ENCODE measurements around the gene HIGD1B. TPM values are rescaled to one million over a fixed set of nuclear protein-coding genes. Genes with fewer than 3 reads are reported as not detected.
A peak's percentile ranks its signal among the peaks of the same experiment; 100 is the strongest.

HIGD1B gene
- total and polyA plus RNA-seq, 9 of the 15 experiments (the other 6 are each of a cell fraction or from before 2014, with no cell fraction given) = not detected

DNA sequence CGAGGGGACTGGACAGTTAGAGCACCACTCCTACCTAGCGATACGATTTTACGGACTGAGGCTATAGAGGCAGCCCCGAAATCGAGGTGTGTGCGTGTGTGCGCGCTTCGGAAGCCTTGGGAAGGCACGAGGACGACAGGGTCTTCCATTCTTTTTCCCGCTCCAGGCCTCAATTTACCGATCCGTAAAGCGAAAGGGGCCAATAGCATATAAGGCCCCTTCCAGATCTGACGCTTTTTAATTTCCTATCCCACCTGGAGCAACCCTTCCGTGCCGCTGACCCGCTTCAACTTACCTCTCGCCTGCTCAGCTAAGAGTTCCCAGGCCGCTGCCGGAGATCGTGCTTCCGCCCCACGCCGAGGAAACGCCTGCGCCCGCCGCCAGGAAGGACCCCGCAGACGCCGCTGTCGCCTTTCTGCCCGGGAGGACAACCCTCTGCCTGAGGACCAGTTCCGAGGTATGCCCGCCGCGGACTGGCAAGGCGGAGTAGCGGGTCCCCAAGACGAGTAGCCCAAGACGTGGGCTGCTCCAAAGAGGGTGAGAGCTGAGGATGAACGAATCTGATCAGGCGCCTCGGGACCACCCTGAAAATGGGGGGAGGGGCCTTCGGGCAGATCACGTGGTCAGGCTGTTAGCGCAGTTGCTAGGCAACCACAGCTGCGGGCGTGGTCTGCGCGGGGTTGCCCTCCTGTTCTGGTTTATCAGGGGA lies 51.5 kb downstream of the HIGD1B start, which contains the start of gene EFTUD2 (continued):
- TF ChIP-seq MCM5 (IDR thresholded peaks at IDR 0.05; ENCODE audit: low read depth) (no peak), ZNF324 (CRISPR knock-in tag; IDR thresholded peaks at IDR 0.05) (no peak), SMARCA5 (IDR thresholded peaks at IDR 0.05) (no peak), POLR2B (IDR thresholded peaks at IDR 0.05; ENCODE audit: low read depth, partially characterized antibody) (peak; percentile 83), HDAC8 (tag; IDR thresholded peaks at IDR 0.05) (0 out of 2 replicates have a peak, but pooled peaks have one; percentile 16), NFE2 (IDR thresholded peaks at IDR 0.05; ENCODE audit: low read depth) (peak; percentile 99), HMG20B (CRISPR knock-in tag; IDR thresholded peaks at IDR 0.05) (no peak)
- TF ChIP-seq, protein P1, sequence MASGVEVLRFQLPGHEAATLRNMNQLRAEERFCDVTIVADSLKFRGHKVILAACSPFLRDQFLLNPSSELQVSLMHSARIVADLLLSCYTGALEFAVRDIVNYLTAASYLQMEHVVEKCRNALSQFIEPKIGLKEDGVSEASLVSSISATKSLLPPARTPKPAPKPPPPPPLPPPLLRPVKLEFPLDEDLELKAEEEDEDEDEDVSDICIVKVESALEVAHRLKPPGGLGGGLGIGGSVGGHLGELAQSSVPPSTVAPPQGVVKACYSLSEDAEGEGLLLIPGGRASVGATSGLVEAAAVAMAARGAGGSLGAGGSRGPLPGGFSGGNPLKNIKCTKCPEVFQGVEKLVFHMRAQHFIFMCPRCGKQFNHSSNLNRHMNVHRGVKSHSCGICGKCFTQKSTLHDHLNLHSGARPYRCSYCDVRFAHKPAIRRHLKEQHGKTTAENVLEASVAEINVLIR (CRISPR knock-in tag; IDR thresholded peaks at IDR 0.05) = peak; percentile 95

Small RNAs within 50 kb of the gene (small RNA-seq; reads per million reads assigned to genes)
- not detected for gene RN7SL405P

Other genes with a start within 250 kb of the HIGD1B start
Only the 7 nearest of the 11 such genes appear.
- 13.0 and 13.7 TPM in 2 replicates for gene DBF4B, start 139.2 kb upstream of the HIGD1B start, total RNA-seq (2014; rRNA removed)
- gene DBF4B, start 139.2 kb upstream of the HIGD1B start, total RNA-seq (2014; rRNA removed; fragmentation: Illumina TruSeq; extraction: Trizol) = 12.3 and 12.5 TPM in 2 replicates
- gene DBF4B, start 139.2 kb upstream of the HIGD1B start, total RNA-seq (2015; rRNA removed; fragmentation: Illumina TruSeq; extraction: Trizol) = 11.8 and 14.6 TPM in 2 replicates
- 24.0 and 26.9 TPM in 2 replicates for gene DBF4B, start 139.2 kb upstream of the HIGD1B start, total RNA-seq (2021)
- gene DBF4B, start 139.2 kb upstream of the HIGD1B start, polyA plus RNA-seq (2011; rRNA removed) = 21.8 and 26.8 TPM in 2 replicates
- 26.6 and 27.4 TPM in 2 replicates for gene DBF4B, start 139.2 kb upstream of the HIGD1B start, polyA plus RNA-seq (2014; fragmentation: Illumina TruSeq; extraction: Trizol)
- 1 to 10 TPM; 2.5 to 2.9 TPM for gene DBF4B, start 139.2 kb upstream of the HIGD1B start, polyA plus RNA-seq (2014; fragmentation: Nextera tagmentation; extraction: Ambion mirVana)
- 20.4 and 21.7 TPM in 2 replicates for gene DBF4B, start 139.2 kb upstream of the HIGD1B start, polyA plus RNA-seq (2014; rRNA removed)
- gene ADAM11, start 88.9 kb upstream of the HIGD1B start, total RNA-seq (2014; rRNA removed) = 0.14 and 0.41 TPM in 2 replicates
- not detected in 2 replicates for gene ADAM11, start 88.9 kb upstream of the HIGD1B start, total RNA-seq (2014; rRNA removed; fragmentation: Illumina TruSeq; extraction: Trizol)
- gene ADAM11, start 88.9 kb upstream of the HIGD1B start, total RNA-seq (2015; rRNA removed; fragmentation: Illumina TruSeq; extraction: Trizol) = 0.04 TPM in 2 replicates
- gene ADAM11, start 88.9 kb upstream of the HIGD1B start, total RNA-seq (2021) = 0.18 and 0.31 TPM in 2 replicates
- 0.15 and 0.23 TPM in 2 replicates for gene ADAM11, start 88.9 kb upstream of the HIGD1B start, polyA plus RNA-seq (2011; rRNA removed)
- 0.08 and 0.10 TPM in 2 replicates for gene ADAM11, start 88.9 kb upstream of the HIGD1B start, polyA plus RNA-seq (2014; fragmentation: Illumina TruSeq; extraction: Trizol)
- under 1 TPM in 1 of 2 experiments, not detected in 1; 0.01 TPM for gene ADAM11, start 88.9 kb upstream of the HIGD1B start, polyA plus RNA-seq (2014; fragmentation: Nextera tagmentation; extraction: Ambion mirVana)
- gene ADAM11, start 88.9 kb upstream of the HIGD1B start, polyA plus RNA-seq (2014; rRNA removed) = 0.17 and 0.84 TPM in 2 replicates
- gene GJC1, start 17.6 kb upstream of the HIGD1B start, total RNA-seq (2014; rRNA removed) = 0.05 and 0.61 TPM in 2 replicates
- 0.15 and 0.19 TPM in 2 replicates for gene GJC1, start 17.6 kb upstream of the HIGD1B start, total RNA-seq (2014; rRNA removed; fragmentation: Illumina TruSeq; extraction: Trizol)
- gene GJC1, start 17.6 kb upstream of the HIGD1B start, total RNA-seq (2015; rRNA removed; fragmentation: Illumina TruSeq; extraction: Trizol) = 0.04 TPM in 2 replicates
- 0.33 and 0.58 TPM in 2 replicates for gene GJC1, start 17.6 kb upstream of the HIGD1B start, total RNA-seq (2021)
- gene GJC1, start 17.6 kb upstream of the HIGD1B start, polyA plus RNA-seq (2011; rRNA removed) = 0.66 and 1.4 TPM in 2 replicates
- gene GJC1, start 17.6 kb upstream of the HIGD1B start, polyA plus RNA-seq (2014; fragmentation: Illumina TruSeq; extraction: Trizol) = 0.18 and 0.28 TPM in 2 replicates
- gene GJC1, start 17.6 kb upstream of the HIGD1B start, polyA plus RNA-seq (2014; fragmentation: Nextera tagmentation; extraction: Ambion mirVana) = under 1 TPM in 1 of 2 experiments, not detected in 1; 0.17 TPM
- 0.04 and 0.20 TPM in 2 replicates for gene GJC1, start 17.6 kb upstream of the HIGD1B start, polyA plus RNA-seq (2014; rRNA removed)
- 191 and 208 TPM in 2 replicates for gene EFTUD2, start 51.6 kb downstream of the HIGD1B start, total RNA-seq (2014; rRNA removed)
- 233 and 253 TPM in 2 replicates for gene EFTUD2, start 51.6 kb downstream of the HIGD1B start, total RNA-seq (2014; rRNA removed; fragmentation: Illumina TruSeq; extraction: Trizol)
- 205 and 218 TPM in 2 replicates for gene EFTUD2, start 51.6 kb downstream of the HIGD1B start, total RNA-seq (2015; rRNA removed; fragmentation: Illumina TruSeq; extraction: Trizol)
- 234 and 245 TPM in 2 replicates for gene EFTUD2, start 51.6 kb downstream of the HIGD1B start, total RNA-seq (2021)
- gene EFTUD2, start 51.6 kb downstream of the HIGD1B start, polyA plus RNA-seq (2011; rRNA removed) = 287 and 362 TPM in 2 replicates
- 222 and 225 TPM in 2 replicates for gene EFTUD2, start 51.6 kb downstream of the HIGD1B start, polyA plus RNA-seq (2014; fragmentation: Illumina TruSeq; extraction: Trizol)
- 100 to 1,000 TPM in 1 of 2 experiments, 10 to 100 TPM in 1; 65.8 to 116 TPM for gene EFTUD2, start 51.6 kb downstream of the HIGD1B start, polyA plus RNA-seq (2014; fragmentation: Nextera tagmentation; extraction: Ambion mirVana)
- gene EFTUD2, start 51.6 kb downstream of the HIGD1B start, polyA plus RNA-seq (2014; rRNA removed) = 125 and 138 TPM in 2 replicates
- gene GFAP, start 67.6 kb downstream of the HIGD1B start, total RNA-seq (2014; rRNA removed) = 0.36 and 2.1 TPM in 2 replicates
- gene GFAP, start 67.6 kb downstream of the HIGD1B start, total RNA-seq (2014; rRNA removed; fragmentation: Illumina TruSeq; extraction: Trizol) = 0.26 and 0.65 TPM in 2 replicates
- 0.07 and 0.45 TPM in 2 replicates for gene GFAP, start 67.6 kb downstream of the HIGD1B start, total RNA-seq (2015; rRNA removed; fragmentation: Illumina TruSeq; extraction: Trizol)
- gene GFAP, start 67.6 kb downstream of the HIGD1B start, total RNA-seq (2021) = 0.25 and 1.4 TPM in 2 replicates
- gene GFAP, start 67.6 kb downstream of the HIGD1B start, polyA plus RNA-seq (2011; rRNA removed) = 0.54 and 0.61 TPM in 2 replicates
- gene GFAP, start 67.6 kb downstream of the HIGD1B start, polyA plus RNA-seq (2014; fragmentation: Illumina TruSeq; extraction: Trizol) = 0.58 and 0.96 TPM in 2 replicates
- gene GFAP, start 67.6 kb downstream of the HIGD1B start, polyA plus RNA-seq (2014; fragmentation: Nextera tagmentation; extraction: Ambion mirVana) = under 1 TPM in 1 of 2 experiments, not detected in 1; 0.11 TPM
- gene GFAP, start 67.6 kb downstream of the HIGD1B start, polyA plus RNA-seq (2014; rRNA removed) = 0.35 and 0.90 TPM in 2 replicates
- gene KIF18B, start 99.9 kb downstream of the HIGD1B start, total RNA-seq (2014; rRNA removed) = 12.2 and 13.5 TPM in 2 replicates
- 5.6 and 8.4 TPM in 2 replicates for gene KIF18B, start 99.9 kb downstream of the HIGD1B start, total RNA-seq (2014; rRNA removed; fragmentation: Illumina TruSeq; extraction: Trizol)
- gene KIF18B, start 99.9 kb downstream of the HIGD1B start, total RNA-seq (2015; rRNA removed; fragmentation: Illumina TruSeq; extraction: Trizol) = 13.2 and 13.7 TPM in 2 replicates
- 39.5 and 42.8 TPM in 2 replicates for gene KIF18B, start 99.9 kb downstream of the HIGD1B start, total RNA-seq (2021)
- 19.6 and 45.5 TPM in 2 replicates for gene KIF18B, start 99.9 kb downstream of the HIGD1B start, polyA plus RNA-seq (2011; rRNA removed)
- 23.2 and 28.8 TPM in 2 replicates for gene KIF18B, start 99.9 kb downstream of the HIGD1B start, polyA plus RNA-seq (2014; fragmentation: Illumina TruSeq; extraction: Trizol)
- 1 to 10 TPM; 2.0 to 3.0 TPM for gene KIF18B, start 99.9 kb downstream of the HIGD1B start, polyA plus RNA-seq (2014; fragmentation: Nextera tagmentation; extraction: Ambion mirVana)
- gene KIF18B, start 99.9 kb downstream of the HIGD1B start, polyA plus RNA-seq (2014; rRNA removed) = 32.2 and 42.7 TPM in 2 replicates
- 0.09 TPM in 1 of 2 replicates, not detected in the other for gene C1QL1, start 120.4 kb downstream of the HIGD1B start, total RNA-seq (2014; rRNA removed)
- not detected in 2 replicates for gene C1QL1, start 120.4 kb downstream of the HIGD1B start, total RNA-seq (2014; rRNA removed; fragmentation: Illumina TruSeq; extraction: Trizol)
- not detected in 2 replicates for gene C1QL1, start 120.4 kb downstream of the HIGD1B start, total RNA-seq (2015; rRNA removed; fragmentation: Illumina TruSeq; extraction: Trizol)
- not detected in 2 replicates for gene C1QL1, start 120.4 kb downstream of the HIGD1B start, total RNA-seq (2021)
- gene C1QL1, start 120.4 kb downstream of the HIGD1B start, polyA plus RNA-seq (2011; rRNA removed) = 0.05 and 0.07 TPM in 2 replicates
- not detected in 2 replicates for gene C1QL1, start 120.4 kb downstream of the HIGD1B start, polyA plus RNA-seq (2014; fragmentation: Illumina TruSeq; extraction: Trizol)
- gene C1QL1, start 120.4 kb downstream of the HIGD1B start, polyA plus RNA-seq (2014; fragmentation: Nextera tagmentation; extraction: Ambion mirVana) = not detected
- gene C1QL1, start 120.4 kb downstream of the HIGD1B start, polyA plus RNA-seq (2014; rRNA removed) = 0.12 and 0.27 TPM in 2 replicates

All from K562 (cell line).